ENCODE measurements around the gene GPR89B.
"Not testable (repeated sequence)": the region's sequence is repeated elsewhere in the genome, so short reads cannot be mapped to it uniquely, and the experiment has no call there.

The GPR89B gene

GRCh38 chr1:148038462-148039333 lies 110.5 kb downstream of the GPR89B start:
- in situ Hi-C loops (cut with HindIII; ENCODE audit: low pct_unique_long_range_greater_than_20kb, low sequenced_read_pairs): not testable (repeated sequence)
- peak; percentile 30 to 99 for DNase-seq (ENCODE audit: low read depth in 1 of 2, low spot score in 1 of 2)
- 0 out of 2 replicates have a peak, but pooled peaks have one; percentile 70 for TF ChIP-seq JUND (IDR thresholded peaks at IDR 0.05; ENCODE audit: low read depth)

Data from T47D (cell line).